Measurements from ENCODE around the gene RASAL2. TPM values are rescaled to one million over a fixed set of nuclear protein-coding genes. Genes with fewer than 3 reads are reported as not detected.

RASAL2 gene
- total and polyA plus RNA-seq, 12 donors: 2.4 to 31.5 (median 15.0) TPM

DNA sequence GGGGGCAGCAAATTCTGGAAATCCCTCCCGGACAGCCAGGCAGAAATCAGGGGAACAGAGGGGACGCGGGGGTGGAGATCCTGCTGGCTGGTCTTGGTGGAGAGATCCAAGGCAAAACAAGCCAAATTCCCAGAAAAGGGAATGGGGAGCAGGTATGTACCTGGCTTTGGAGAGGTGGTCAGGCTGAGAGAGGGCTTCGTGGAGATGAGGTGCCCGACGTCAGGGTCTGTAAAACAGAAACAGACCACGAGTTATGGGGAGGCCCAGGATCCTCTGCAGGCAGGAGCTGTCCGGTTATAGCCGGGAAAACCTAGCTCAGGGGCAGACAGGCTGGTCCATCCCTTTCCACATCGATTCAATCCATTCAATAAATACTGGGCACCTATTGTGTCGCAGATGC is 398.4 kb downstream of the RASAL2 start:
- DNase-seq: no peak
- Histone ChIP-seq H3K4me3 (no peak overlapping the region), H3K27me3 (no peaks in the 10 kb centered on the region), H3K4me1 (replicated peaks in 1 of 2) (no peaks in the 10 kb centered on the region), H3K27ac (no peak overlapping the region), H3K36me3 (replicated peaks in 1 of 2) (no peaks in the 10 kb centered on the region), H3K9me3 (replicated peaks in 1 of 3) (no peaks in the 10 kb centered on the region)
- no peak for TF ChIP-seq POLR2A (IDR thresholded peaks at IDR 0.05)
- TF ChIP-seq, protein P1, sequence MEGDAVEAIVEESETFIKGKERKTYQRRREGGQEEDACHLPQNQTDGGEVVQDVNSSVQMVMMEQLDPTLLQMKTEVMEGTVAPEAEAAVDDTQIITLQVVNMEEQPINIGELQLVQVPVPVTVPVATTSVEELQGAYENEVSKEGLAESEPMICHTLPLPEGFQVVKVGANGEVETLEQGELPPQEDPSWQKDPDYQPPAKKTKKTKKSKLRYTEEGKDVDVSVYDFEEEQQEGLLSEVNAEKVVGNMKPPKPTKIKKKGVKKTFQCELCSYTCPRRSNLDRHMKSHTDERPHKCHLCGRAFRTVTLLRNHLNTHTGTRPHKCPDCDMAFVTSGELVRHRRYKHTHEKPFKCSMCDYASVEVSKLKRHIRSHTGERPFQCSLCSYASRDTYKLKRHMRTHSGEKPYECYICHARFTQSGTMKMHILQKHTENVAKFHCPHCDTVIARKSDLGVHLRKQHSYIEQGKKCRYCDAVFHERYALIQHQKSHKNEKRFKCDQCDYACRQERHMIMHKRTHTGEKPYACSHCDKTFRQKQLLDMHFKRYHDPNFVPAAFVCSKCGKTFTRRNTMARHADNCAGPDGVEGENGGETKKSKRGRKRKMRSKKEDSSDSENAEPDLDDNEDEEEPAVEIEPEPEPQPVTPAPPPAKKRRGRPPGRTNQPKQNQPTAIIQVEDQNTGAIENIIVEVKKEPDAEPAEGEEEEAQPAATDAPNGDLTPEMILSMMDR (IDR thresholded peaks at IDR 0.05): no peak
- intact Hi-C loops (cut with DNase I): no loop called here
- 85 to 90% (median 88%) methylated on average over 11 of the region's 11 CpGs for WGBS, 4 donors

DNA sequence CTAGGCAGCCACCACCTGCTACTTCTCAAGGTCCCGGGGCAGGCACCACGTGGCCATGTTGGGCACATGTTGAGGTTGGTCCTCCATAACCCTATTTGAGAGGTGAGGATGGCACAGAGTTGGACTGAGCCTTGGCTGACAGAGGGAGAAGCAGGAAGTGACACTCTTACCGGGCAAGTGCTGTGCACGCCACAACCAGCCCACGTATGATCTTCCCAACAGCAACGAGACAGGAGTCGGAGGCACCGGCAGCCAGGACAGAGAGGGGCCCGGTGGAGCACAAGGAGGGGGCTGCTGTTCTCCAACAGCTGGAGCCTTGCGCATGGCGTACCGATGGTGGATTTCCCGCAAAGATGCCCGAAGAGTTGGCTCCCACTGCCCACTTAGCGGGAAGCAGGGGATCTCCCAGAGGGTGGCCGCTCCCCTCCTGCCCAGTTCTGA is 399.4 kb downstream of the RASAL2 start:
- Histone ChIP-seq H3K9me3 (replicated peaks in 1 of 3) (no peaks in the 10 kb centered on the region), H3K4me1 (replicated peaks in 1 of 2) (no peaks in the 10 kb centered on the region), H3K27me3 (no peaks in the 10 kb centered on the region), H3K4me3 (no peak overlapping the region), H3K27ac (no peak overlapping the region), H3K36me3 (replicated peaks in 1 of 2) (no peaks in the 10 kb centered on the region)
- intact Hi-C loops (cut with DNase I): no loop called here
- TF ChIP-seq POLR2A (IDR thresholded peaks at IDR 0.05): no peak
- peak in 1 of 7 donors; percentile 33 for DNase-seq
- 89 to 94% (median 92%) methylated on average over 16 of the region's 16 CpGs for WGBS, 4 donors

DNA sequence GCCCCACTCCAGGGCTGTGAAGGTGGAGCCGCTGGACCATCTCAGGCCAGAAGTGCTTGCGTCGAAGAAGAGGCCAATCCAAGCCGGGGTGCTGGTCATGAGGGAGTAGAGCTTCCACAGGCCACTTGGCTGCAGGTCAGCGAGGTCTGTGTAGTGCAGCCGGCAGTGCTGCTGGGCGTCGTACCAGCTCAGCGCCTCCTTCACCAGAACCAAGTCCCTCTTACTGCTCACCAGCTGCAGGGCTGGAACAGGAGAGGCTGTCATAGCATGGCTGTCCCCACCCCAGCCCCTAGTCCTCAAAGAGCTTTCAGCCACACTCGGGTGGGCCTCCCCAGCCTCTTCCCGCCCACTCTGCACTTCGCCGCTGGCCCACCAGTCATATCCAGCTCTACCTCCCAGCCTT is 400.7 kb downstream of the RASAL2 start:
- 93 to 98% (median 95%) methylated on average over 8 to 13 of the region's 13 CpGs for WGBS, 4 donors
- intact Hi-C loops (cut with DNase I): no loop called here
- no peaks in the 10 kb centered on the region for H3K9me3 ChIP-seq (replicated peaks in 1 of 3)

DNA sequence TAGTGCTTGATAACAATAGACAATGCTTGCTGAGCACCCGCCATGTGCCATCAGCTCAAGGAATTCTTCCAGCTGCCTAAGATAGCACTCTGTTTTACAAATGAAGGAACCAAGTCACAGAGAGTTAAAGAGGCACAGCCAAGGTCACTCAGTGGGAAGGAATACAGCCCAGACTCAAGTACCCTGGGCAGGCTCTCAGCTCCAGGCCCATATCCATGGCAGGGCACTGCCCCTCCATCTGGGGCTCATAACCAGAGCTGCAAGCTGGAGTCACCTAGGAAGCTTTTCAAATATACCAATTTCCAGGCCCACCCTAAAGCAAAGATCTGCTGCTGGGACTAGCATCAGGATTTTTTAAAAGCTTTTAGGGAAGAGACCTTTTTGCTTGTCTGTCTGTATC is 401.3 kb downstream of the RASAL2 start:
- H3K9me3 ChIP-seq (replicated peaks in 1 of 3): no peaks in the 10 kb centered on the region
- TF ChIP-seq, protein P1 (IDR thresholded peaks at IDR 0.05): no peak
- TF ChIP-seq POLR2A (IDR thresholded peaks at IDR 0.05): no peak
- H3K27ac ChIP-seq: no peak overlapping the region
- no peaks in the 10 kb centered on the region for H3K27me3 ChIP-seq
- peak in 1 of 7 donors; percentile 25 for DNase-seq
- intact Hi-C loops (cut with DNase I): no loop called here
- H3K36me3 ChIP-seq (replicated peaks in 1 of 2): no peaks in the 10 kb centered on the region
- WGBS, 4 donors: 97 to 100% (median 99%) methylated on average over 1 of the region's 1 CpG
- no peaks in the 10 kb centered on the region for H3K4me1 ChIP-seq (replicated peaks in 1 of 2)
- H3K4me3 ChIP-seq: no peak overlapping the region

More for the DNA sequence above, 400.7 kb downstream of the RASAL2 start:
- DNase-seq: peak in 1 of 7 donors; percentile 29
- Histone ChIP-seq H3K27me3 (no peaks in the 10 kb centered on the region), H3K27ac (no peak overlapping the region), H3K4me3 (no peak overlapping the region), H3K4me1 (replicated peaks in 1 of 2) (no peaks in the 10 kb centered on the region), H3K36me3 (replicated peaks in 1 of 2) (no peaks in the 10 kb centered on the region)
- TF ChIP-seq POLR2A (IDR thresholded peaks at IDR 0.05): no peak
- TF ChIP-seq, protein P1 (IDR thresholded peaks at IDR 0.05): no peak

DNA sequence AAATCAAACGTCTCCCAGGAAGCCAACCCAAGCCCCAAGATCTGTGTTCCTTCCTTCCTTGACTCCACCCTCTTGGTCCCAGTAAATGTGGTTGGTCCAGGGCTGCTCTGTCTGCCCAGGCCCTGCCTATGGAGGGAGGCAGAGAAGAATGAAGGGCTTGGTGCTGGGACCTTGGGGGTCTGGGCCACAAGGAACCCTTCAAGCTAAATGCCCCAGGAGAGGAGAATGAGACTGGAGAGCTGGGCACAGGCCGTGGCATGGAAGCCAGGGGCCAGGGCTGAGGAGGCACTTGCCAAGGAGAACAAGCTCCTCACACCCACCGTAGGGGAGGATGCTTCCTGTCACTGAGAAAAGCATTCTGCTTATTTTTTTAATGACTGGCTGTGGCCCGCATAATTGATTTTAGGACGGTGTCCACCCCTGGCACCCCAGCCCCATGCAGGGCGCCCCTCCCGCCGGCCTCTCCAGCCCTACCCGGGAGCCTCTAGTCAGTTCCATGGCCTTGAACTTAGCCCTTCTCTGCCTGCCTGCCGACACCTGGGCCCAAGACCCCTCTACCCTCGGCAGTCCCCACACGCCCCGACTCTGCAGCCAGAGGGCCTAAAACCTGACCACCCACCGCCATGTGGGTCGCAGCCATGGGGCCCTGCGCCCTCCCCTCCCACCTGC is 402.0 kb downstream of the RASAL2 start:
- DNase-seq: peak in 1 of 7 donors; percentile 13
- H3K4me1 ChIP-seq (replicated peaks in 1 of 2): no peaks in the 10 kb centered on the region
- 83 to 92% (median 84%) methylated on average over 9 to 16 of the region's 16 CpGs for WGBS, 4 donors
- H3K4me3 ChIP-seq: no peak overlapping the region
- intact Hi-C loops (cut with DNase I): no loop called here
- TF ChIP-seq, protein P1 (IDR thresholded peaks at IDR 0.05): no peak
- TF ChIP-seq POLR2A (IDR thresholded peaks at IDR 0.05): no peak
- H3K27me3 ChIP-seq: no peaks in the 10 kb centered on the region
- no peak overlapping the region for H3K27ac ChIP-seq
- H3K36me3 ChIP-seq (replicated peaks in 1 of 2): no peaks in the 10 kb centered on the region
- no peaks in the 10 kb centered on the region for H3K9me3 ChIP-seq (replicated peaks in 1 of 3)

All from adrenal gland (tissue), 12 donors.